GM18499 (cell line): ENCODE results near the gene CDV3.
A peak's percentile ranks its signal among the peaks of the same experiment; 100 is the strongest.
"Not testable (repeated sequence)": the region's sequence is repeated elsewhere in the genome, so short reads cannot be mapped to it uniquely, and the experiment has no call there.

Source experiments
- ATAC-seq: cut with Tn5 transposase; IDR thresholded peaks from one replicate; pipeline ENCODE4 v1.9.1; 2021; ENCODE audit warnings: moderate number of reproducible peaks; ENCODE audit not compliant: insufficient read depth, unreplicated experiment

Gene CDV3, protein sequence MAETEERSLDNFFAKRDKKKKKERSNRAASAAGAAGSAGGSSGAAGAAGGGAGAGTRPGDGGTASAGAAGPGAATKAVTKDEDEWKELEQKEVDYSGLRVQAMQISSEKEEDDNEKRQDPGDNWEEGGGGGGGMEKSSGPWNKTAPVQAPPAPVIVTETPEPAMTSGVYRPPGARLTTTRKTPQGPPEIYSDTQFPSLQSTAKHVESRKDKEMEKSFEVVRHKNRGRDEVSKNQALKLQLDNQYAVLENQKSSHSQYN

DNA sequence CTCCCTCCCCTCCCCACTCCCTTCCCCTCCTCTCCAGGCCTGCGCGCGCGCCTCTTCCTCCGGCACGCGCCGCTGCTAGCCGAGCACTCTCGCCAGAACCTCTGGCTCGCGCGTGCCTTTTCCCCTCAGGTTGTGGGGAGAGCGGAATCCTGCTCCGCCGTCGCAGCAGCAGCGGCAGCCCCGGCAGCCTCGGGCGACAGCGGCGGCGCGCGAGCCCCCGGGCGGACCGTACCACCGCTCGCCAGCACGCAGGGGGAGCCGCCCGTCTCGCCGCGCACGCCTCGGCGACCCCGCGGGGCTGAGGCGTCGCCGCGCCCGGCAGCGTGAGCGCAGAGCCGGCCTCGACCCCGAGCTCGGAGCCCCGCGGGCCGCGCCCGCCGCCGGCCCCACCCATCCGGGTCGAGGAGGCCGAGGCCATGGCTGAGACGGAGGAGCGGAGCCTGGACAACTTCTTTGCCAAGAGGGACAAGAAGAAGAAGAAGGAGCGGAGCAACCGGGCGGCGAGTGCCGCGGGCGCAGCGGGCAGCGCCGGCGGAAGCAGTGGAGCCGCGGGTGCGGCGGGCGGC, at the start of gene CDV3:
Gene CDV3, plus strand, starts transcription at position 58 of the 566 bp plus-strand sequence. Its CDS starts 359 bp downstream, at position 417.
- peak; percentile 1 for ATAC-seq

GRCh38 chr3:133523758-133524157, 49.7 kb upstream of the CDV3 start:
- not testable (repeated sequence) for ATAC-seq

- ATAC-seq, result no peak
Measured at GRCh38 chr3:133525435-133525834, 48.1 kb upstream of the CDV3 start.

GRCh38 chr3:133527081-133527715, 46.3 kb upstream of the CDV3 start:
- ATAC-seq, result no peak

DNA sequence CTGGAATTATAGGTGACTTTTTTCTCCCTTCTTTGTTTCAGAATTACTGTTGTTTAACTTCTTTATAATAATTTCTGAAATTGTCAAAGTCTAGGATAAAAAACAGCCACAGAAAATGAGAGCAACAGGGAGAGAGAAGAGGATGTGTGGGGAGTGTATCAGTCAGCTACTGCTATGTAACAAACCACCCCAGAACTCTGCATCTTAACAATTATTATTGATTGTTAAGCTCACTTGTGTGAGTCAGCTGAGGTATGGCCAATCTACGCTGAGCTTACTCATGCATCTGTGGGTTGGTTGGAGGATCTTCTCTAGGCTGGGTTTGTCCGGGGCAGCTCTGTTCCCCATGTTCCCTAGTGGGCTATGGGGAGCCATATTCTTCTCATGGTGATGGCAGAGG, 43.7 kb upstream of the CDV3 start:
- ATAC-seq, result no peak

DNA sequence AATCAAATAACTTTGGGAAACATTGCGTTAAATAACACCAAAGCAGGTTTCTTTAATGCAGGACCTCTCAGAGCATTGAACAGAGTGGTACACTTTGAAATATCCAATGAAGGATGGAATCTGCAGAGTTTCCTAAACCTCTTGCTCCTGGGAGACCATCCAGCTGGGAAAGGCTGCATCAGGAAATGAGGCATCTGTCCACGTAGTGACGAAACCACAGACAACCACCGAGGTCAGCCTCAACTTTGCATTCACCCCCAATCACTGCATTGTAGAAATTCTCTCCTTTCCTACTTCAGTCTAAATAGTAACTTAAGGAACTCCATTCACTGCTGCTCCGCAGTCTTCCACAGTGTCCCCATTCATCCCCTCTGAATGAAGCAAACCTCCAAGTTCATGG, 41.5 kb upstream of the CDV3 start:
- no peak for ATAC-seq

DNA sequence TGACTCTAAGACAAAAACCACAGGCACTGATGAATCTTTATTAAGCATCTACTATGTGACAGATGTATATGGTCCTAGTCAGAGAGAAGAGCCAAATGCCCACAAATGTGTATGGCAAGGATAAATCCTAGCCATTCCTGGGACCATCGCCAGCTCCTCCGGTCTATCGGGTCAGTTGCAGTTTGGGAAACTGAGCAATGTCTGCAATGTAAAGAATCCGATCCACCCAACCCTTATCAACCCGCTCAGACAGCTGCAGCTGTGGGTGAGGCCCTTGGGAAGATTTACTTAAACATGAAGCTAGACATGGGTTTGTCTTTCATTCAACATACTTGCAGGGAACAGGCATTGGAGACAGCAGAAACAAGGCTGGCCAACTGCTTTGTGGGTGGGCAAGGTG, 40.5 kb upstream of the CDV3 start:
- ATAC-seq, result no peak

- no peak for ATAC-seq
Measured at GRCh38 chr3:133535971-133536881, 37.3 kb upstream of the CDV3 start.

GRCh38 chr3:133537131-133537530, 36.4 kb upstream of the CDV3 start:
- not testable (repeated sequence) for ATAC-seq

DNA sequence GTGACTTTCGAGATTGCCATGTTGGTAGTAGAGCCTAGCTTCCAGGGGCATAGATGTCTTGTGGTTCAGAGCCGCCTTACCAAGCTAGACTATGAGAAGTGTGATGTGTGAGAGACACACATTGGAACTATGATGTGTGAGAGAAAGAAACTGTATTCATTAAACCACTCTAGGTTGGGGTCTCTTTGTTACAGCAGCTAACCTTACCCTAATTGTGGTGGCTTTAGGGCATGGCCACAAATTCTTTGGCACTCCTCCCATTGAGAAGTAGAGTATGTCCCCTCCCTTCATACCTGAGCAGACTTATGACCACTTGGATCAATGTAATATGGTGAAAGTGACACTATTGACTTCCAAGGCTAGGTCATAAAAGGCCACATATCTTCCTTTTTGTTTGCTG, 35.3 kb upstream of the CDV3 start:
- no peak for ATAC-seq

GRCh38 chr3:133540896-133541674, 32.4 kb upstream of the CDV3 start:
- ATAC-seq, result no peak

DNA sequence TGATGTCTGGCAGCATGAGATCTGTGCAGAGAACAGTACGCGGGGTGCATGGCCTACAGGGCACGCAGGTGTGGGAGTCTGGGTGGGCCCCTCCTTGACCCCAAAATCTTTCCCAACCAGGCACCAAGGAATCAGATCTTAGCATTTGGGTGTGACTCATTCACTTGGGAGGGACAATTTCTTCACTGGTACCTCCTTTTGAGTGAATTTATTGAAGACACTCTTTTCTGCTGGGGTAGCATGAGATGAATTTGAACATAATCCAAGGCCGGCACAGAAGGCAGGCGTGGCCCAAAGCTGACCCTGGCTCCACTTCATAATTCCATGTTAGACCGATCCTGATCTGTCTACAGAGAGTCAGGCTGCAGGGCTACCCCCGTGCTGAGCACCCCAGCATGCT, 30.6 kb upstream of the CDV3 start:
- no peak for ATAC-seq

DNA sequence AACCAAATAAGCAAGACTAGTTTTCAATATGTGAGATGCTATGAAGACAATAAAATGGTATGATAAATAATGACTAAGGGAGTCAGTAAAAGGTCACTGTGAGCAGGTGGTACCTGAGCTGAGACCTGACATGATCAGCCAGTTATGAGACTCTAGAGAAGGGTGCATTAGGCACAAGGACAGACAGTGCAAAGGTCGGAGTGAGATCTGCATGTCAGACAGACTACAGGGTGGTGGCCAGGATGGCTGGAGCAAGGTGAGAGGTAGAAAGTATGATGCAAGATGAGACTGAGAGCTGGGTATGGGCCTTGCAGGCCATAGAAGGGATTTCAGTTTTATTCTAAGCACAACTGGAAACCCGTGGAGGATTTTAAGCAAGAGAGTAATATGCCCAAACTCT, 28.5 kb upstream of the CDV3 start:
- ATAC-seq, result not testable (repeated sequence)

GRCh38 chr3:133547432-133548041, 25.9 kb upstream of the CDV3 start:
- no peak for ATAC-seq

DNA sequence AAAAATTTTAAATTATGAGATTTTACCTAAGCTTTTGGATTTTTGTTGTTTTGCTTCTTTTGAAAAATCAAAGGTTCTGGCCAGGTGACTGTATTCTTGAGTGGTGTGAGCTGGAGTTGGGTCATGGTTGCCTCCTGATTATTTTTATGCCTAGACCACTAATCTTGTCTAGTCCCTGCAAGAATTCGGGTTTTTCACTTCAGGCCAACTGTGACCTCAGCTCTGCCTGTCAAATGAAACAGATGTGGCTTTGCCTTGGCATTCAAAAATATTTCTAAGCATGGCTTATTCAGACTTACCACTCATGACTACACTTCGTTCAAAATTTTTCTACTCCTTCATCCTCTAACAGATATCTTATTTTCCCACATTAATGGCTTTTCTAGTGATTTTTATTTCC, 25.4 kb upstream of the CDV3 start:
- ATAC-seq, result no peak

DNA sequence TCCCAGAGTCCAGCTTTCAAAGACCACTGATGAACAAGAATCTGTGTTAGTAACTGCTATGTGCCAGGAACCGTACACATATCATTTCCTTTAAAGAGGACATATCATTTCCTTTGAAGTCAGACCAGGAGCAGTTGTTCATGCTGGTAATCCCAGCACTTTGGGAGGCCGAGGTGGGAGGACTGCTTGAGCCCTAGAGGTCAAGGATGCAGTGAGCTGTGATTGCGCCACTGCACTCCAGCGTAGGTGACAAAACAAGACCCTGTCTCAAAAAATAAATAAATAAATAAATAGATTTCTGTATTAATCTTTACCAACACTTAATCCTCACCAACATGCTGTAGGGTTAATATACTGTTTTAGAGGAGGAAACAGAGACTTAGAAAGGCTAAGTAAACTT, 23.9 kb upstream of the CDV3 start:
- no peak for ATAC-seq

- ATAC-seq, result not testable (repeated sequence)
Measured at GRCh38 chr3:133551589-133551988, 21.9 kb upstream of the CDV3 start.

DNA sequence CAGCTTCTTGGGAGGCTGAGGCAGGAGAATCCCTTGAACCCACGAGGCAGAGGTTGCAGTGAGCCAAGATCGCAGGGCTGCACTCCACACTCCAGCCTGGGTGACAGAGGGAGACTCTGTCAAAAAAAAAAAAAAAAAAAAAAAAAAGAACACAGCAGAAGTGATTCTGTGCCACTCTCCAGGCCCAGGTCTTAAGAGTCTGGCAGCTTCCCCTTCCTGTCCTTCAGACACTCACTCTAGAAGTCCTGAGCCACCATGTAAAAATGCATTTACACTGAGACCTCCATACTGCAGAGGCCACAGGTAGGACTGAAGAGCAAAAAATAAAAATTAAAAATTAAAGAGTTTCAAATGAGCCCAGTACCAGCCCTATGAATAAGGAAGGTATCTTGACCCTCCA, 11.8 kb upstream of the CDV3 start:
- no peak for ATAC-seq

DNA sequence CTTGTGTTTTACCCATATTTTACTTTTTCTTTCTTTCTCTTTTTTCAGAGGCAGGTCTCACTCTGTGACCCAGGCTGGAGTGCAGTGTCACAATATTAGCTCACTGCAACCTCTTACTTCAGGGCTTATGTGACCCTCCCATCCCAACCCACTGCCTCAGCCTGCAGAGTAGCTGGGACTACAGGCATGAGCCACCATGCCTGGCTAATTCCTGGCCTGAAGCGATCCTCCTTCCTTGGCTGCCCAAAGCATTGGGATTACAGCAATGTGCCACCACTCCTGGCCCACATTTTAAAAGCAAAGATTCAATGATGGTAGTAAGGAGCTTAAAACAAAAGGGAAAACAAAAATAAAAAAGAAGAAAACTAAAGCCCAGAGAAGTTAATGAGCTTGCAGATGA, 11.1 kb upstream of the CDV3 start:
- no peak for ATAC-seq

DNA sequence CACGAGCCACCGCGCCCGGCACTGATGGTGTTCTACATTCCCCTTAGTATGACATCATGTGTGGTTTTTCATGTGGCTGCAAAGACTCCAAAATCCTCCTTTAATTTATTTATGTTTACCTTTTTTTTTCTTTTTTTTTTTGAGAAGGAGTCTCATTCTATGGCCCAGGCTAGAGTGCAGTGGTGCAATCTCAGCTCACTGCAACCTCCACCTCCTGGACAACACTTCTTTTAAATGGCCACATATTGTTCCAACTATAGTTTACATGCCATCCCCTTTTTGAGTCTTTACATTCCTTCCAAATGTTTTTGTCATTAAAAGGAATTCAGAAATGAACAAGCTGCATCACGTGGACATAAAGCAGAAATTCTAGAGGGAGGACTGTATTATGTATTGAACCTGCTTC, 10.3 kb upstream of the CDV3 start:
- no peak for ATAC-seq
